Prostate gland (tissue), 2 donors: ENCODE measurements around the gene PCDHA3.
"Not testable (repeated sequence)": the region's sequence is repeated elsewhere in the genome, so short reads cannot be mapped to it uniquely, and the experiment has no call there.

Experiments used
- CTCF ChIP-seq, 4 experiments: fragments of 200-600 bp in 2 of 4; fragments of 450-650 bp in 2 of 4; sonication (generic) in 2 of 4; IDR thresholded peaks; 1 replicate in 3 of 4; 2 replicates in 1 of 4; pipeline ENCODE4 v1.5.1; 2016 to 2019; ENCODE audit warnings: antibody characterized with exemption in 4 of 4, mild to moderate bottlenecking in 2 of 4, moderate library complexity in 2 of 4
- POLR2A ChIP-seq: fragments of 450-650 bp; IDR thresholded peaks from one replicate; pipeline ENCODE4 v1.6.1; 2016; ENCODE audit warnings: antibody characterized with exemption, mild to moderate bottlenecking
- POLR2AphosphoS5 ChIP-seq: sonication (generic); formaldehyde crosslinking; IDR thresholded peaks from one replicate; pipeline ENCODE4 v1.6.1; 2017; ENCODE audit warnings: antibody characterized with exemption

GRCh38 chr5:140849831-140850634 lies 49.2 kb downstream of the PCDHA3 start:
- not testable (repeated sequence) for TF ChIP-seq POLR2A; CTCF (IDR thresholded peaks at IDR 0.05); POLR2AphosphoS5
